Fibroblast of villous mesenchyme (primary cell): ENCODE data around the gene OCRL. TPM values are rescaled to one million over a fixed set of nuclear protein-coding genes. Genes with fewer than 3 reads are reported as not detected.
A peak's percentile ranks its signal among the peaks of the same experiment; 100 is the strongest.

ENCODE experiments used
- DNase-seq: peaks from one replicate; pipeline ENCODE4 v3.0.0-alpha.2; 2010; ENCODE audit warnings: low read depth
- H3K4me3 ChIP-seq: 2 replicates; pipeline ENCODE4 v1.5.1; 2011; ENCODE audit warnings: low read depth, mild to moderate bottlenecking, low read length
- CTCF ChIP-seq: IDR thresholded peaks from 2 replicates; pipeline ENCODE4 v1.5.1; 2012; ENCODE audit warnings: low read depth, mild to moderate bottlenecking, low read length; ENCODE audit not compliant: insufficient read depth
- small RNA-seq: library from RNA; depleted of rRNA; stranded (forward); fragments of <200 nt; gene quantifications from one replicate; pipeline ENCODE3, GENCODE V24; 2012
- total RNA-seq: library from RNA; depleted of rRNA; stranded (reverse); fragments of >200 nt; gene quantifications from 2 replicates; pipeline ENCODE4 v1.2.3, GENCODE V29; 2012

Gene OCRL
- total RNA-seq, 1 donor: 24.6 TPM

DNA sequence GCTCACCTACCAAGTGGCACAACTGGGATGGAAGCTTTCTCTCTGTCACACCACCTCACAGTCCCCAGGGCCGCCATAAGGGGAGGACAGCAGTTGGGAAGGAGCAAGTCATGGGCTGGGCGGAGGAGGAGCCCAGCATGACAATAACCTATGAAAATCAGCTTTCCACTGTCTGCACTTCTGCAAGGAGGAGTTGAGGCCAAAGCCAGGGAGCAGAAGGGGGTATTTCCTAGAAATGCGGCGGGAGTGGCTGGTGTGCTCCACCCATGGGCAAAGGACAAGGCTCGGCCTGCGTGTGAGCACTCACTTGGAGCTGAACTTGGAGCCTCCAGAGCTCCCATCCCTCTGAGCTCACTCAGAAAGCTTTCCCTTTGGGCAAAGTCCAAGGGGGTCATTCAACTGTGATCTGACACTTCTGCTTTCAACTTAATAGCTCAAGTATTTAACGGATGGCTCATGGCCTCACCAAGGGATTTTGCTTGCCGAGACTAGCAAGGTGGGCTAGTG lies 96.2 kb downstream of the OCRL start:
- no peak for TF ChIP-seq CTCF
- DNase-seq: no peak
- H3K4me3 ChIP-seq: no peak overlapping the region

DNA sequence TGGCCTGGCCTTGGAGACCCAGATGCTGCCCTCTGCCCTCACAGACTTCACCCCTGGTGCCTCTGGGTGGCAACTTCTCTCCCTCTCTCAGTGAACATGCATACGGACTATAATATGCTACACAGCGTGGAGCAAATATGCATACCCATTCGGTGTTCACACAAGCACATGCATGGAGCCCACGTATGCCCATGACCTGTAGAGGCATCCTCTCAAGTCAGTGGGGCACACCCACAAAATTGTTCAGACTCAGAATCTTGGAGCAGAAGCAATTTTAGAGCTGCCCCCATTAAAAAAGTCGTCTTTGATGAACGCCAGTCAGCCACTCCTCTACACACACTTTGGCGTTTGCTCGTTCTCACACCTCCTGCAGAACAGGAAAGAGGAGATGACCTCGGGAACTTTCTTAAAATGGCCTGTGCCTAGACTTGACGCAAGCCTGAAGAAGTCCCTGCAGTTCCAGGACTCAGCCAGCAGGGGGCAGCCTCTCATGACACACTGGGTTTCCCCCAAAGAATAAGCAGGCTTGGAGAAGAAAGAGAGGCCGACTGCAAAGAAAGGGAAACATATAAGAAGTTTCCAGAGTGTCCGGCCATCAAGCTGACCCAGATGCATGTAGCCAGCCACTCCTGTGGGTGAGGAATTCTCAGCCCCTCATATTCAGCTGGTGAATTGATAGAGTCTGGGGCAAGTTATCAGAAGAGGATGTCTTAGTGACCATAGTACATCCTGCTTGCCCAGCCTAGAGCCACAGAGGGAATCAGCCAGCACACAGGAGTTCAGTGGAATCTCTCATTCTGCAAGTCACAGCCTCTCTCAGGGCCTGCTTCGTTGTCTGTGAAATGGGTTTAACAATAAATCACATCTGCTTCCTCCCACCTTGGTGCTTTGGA lies 97.4 kb downstream of the OCRL start:
- peak; percentile 84 for TF ChIP-seq CTCF
- no peak overlapping the region for H3K4me3 ChIP-seq
- peak; percentile 65 for DNase-seq

DNA sequence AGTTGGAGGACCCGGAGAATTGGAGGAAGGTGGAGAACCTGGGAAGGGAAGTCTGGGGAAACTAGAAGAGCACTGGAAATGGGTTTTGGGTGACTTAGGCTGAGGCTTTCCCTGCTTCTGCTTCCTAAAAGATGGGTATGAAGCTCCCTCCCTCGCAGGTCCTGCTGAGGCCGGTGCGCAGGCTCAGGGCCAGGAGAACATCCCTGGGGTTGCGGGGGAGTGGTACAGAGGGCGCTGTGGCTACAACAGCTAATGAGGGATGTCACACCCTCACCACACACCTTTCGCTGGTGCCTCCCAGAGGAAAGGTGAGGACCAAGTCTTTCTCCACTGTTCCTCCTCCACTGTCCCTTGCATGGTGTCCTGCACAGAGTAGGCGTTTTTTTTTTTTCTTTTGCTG lies 98.9 kb downstream of the OCRL start:
- H3K4me3 ChIP-seq: no peak overlapping the region
- TF ChIP-seq CTCF: no peak
- no peak for DNase-seq

GRCh38 chrX:129640737-129641136 lies 100.7 kb downstream of the OCRL start:
- no peak overlapping the region for H3K4me3 ChIP-seq
- no peak for DNase-seq
- no peak for TF ChIP-seq CTCF

DNA sequence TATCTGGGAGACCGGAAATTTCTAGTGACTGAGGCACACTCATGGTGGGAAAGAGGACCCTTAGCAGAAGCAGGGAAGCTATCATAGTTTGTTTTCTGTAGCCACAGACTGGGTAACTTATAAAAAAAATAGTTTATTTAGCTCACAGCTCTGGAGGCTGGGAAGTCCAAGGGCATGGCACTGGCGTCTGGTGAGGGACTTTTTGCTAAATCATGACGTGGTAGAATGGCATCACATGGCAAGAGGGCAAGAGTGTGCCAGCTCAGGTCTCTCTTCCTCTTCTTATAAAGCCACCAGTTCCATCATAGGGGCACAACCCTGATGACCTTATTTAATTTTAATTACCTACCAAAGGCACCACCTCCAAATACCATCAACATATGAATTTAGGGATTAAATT lies 101.4 kb downstream of the OCRL start:
- no peak overlapping the region for H3K4me3 ChIP-seq
- TF ChIP-seq CTCF: no peak
- no peak for DNase-seq

DNA sequence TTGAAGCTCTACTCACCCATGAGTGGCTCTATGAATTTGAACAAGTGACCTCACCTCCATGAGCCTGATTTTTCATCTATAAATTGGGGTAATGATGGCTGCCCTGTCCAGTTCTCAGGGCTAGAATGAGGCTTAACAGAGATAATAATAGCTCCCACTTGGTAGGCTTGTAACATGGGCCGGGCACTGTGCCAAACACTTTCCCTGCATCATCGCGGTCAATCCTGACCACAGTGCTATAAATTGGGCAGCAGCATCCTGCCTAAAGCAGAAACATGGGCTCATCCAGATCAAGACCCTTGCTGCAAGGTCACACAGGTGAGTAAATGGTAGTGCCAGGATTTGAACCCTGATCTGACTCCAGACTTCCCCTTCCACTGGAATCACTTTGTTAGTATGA lies 101.9 kb downstream of the OCRL start:
- no peak overlapping the region for H3K4me3 ChIP-seq
- DNase-seq: peak; percentile 53
- no peak for TF ChIP-seq CTCF

Small RNAs within 50 kb of the gene (small RNA-seq; reads per million reads assigned to genes)
- gene RF01169: not detected

Other genes starting within 250 kb of the OCRL start
- 64.7 and 93.3 TPM in 2 replicates for gene SMARCA1, start 16.8 kb upstream of the OCRL start, total RNA-seq
- gene APLN, start 114.7 kb downstream of the OCRL start, total RNA-seq: under 0.01 TPM in 2 replicates
- under 0.01 TPM in 1 of 2 replicates, not detected in the other for gene XPNPEP2, start 198.7 kb downstream of the OCRL start, total RNA-seq
- gene SASH3, start 239.7 kb downstream of the OCRL start, total RNA-seq: not detected in 2 replicates